Activated CD8-positive, alpha-beta T cell treated with anti-CD3 and anti-CD28 coated beads for 36 hours (primary cell): ENCODE data around the gene HSF4. TPM values are rescaled to one million over a fixed set of nuclear protein-coding genes. Genes with fewer than 3 reads are reported as not detected.

Experiments used
- ATAC-seq: fragments of 200-7000 bp; cut with Tn5 transposase; one replicate; pipeline ENCODE4 v1.10.0; 2021; ENCODE audit warnings: mild to moderate bottlenecking, moderate library complexity
- CTCF ChIA-PET: fragments of 350-600 bp; sonication (Branson Sonifier 250); formaldehyde crosslinking; loops from one replicate; lab custom pipeline; 2021; ENCODE audit warnings: antibody characterized with exemption; lab: Charles Lee
- POLR2A ChIA-PET: fragments of 350-600 bp; sonication (Branson Sonifier 250); formaldehyde crosslinking; loops from one replicate; lab custom pipeline; 2021; ENCODE audit warnings: antibody characterized with exemption; lab: Charles Lee
- DNase-seq: peaks from one replicate; pipeline ENCODE4 v3.0.0-alpha.2; 2020
- H3K27ac Mint-ChIP-seq: one replicate; pipeline ENCODE4 v1.8.0; 2021; ENCODE audit warnings: mild to moderate bottlenecking, mixed read lengths
- H3K27me3 Mint-ChIP-seq: one replicate; pipeline ENCODE4 v1.8.0; 2021; ENCODE audit warnings: mixed read lengths
- H3K36me3 Mint-ChIP-seq: one replicate; pipeline ENCODE4 v1.8.0; 2021; ENCODE audit warnings: low read depth, mixed read lengths
- H3K4me1 Mint-ChIP-seq: one replicate; pipeline ENCODE4 v1.8.0; 2021; ENCODE audit warnings: low read depth, mixed read lengths
- H3K4me3 Mint-ChIP-seq: one replicate; pipeline ENCODE4 v1.8.0; 2021; ENCODE audit warnings: mild to moderate bottlenecking, moderate library complexity, mixed read lengths
- H3K9me3 Mint-ChIP-seq: one replicate; pipeline ENCODE4 v1.8.0; 2021; ENCODE audit warnings: mixed read lengths
- intact Hi-C: fragments of 100-400 bp; cut with micrococcal nuclease; formaldehyde crosslinking; loops from one replicate; pipeline ENCODE4 v1.10.0; 2022
- total RNA-seq, 2 experiments: library from RNA; stranded (reverse); gene quantifications; one replicate each; pipeline ENCODE4 v1.2.3, GENCODE V29; 2021
- TF ChIP-seq, protein P1 (sequence below): fragments of 200-600 bp; IDR thresholded peaks from one replicate; pipeline ENCODE4 v1.8.0; 2022; ENCODE audit warnings: antibody characterized with exemption, mild to moderate bottlenecking

The HSF4 gene, protein sequence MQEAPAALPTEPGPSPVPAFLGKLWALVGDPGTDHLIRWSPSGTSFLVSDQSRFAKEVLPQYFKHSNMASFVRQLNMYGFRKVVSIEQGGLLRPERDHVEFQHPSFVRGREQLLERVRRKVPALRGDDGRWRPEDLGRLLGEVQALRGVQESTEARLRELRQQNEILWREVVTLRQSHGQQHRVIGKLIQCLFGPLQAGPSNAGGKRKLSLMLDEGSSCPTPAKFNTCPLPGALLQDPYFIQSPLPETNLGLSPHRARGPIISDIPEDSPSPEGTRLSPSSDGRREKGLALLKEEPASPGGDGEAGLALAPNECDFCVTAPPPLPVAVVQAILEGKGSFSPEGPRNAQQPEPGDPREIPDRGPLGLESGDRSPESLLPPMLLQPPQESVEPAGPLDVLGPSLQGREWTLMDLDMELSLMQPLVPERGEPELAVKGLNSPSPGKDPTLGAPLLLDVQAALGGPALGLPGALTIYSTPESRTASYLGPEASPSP
- total RNA-seq: 10 to 100 TPM; 56.0 to 73.3 TPM

DNA sequence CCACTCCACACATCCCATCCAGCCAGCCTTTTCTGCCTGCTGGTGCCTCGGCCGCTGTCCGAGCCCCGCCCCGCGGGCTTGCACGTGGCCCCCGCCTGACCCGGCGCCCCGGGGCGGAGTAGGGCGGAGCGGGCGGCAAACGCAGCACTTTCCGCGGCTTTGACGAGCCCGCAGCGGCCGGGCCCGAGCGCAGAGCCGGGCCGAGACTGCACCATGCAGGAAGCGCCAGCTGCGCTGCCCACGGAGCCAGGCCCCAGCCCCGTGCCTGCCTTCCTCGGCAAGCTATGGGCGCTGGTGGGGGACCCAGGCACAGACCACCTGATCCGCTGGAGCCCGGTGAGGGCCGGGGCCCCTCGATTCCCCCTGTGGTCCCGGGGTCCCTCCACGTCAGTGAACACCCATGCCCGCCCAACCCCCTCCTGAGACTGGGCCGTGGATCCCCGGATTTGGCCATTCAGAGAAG lies at the start of gene HSF4:
Gene HSF4 (plus strand): TSS at position 147 of the 463 bp plus-strand sequence. CDS start 67 bp downstream, at position 214.
- TF ChIP-seq, protein P1, sequence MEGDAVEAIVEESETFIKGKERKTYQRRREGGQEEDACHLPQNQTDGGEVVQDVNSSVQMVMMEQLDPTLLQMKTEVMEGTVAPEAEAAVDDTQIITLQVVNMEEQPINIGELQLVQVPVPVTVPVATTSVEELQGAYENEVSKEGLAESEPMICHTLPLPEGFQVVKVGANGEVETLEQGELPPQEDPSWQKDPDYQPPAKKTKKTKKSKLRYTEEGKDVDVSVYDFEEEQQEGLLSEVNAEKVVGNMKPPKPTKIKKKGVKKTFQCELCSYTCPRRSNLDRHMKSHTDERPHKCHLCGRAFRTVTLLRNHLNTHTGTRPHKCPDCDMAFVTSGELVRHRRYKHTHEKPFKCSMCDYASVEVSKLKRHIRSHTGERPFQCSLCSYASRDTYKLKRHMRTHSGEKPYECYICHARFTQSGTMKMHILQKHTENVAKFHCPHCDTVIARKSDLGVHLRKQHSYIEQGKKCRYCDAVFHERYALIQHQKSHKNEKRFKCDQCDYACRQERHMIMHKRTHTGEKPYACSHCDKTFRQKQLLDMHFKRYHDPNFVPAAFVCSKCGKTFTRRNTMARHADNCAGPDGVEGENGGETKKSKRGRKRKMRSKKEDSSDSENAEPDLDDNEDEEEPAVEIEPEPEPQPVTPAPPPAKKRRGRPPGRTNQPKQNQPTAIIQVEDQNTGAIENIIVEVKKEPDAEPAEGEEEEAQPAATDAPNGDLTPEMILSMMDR: no peak
- Mint-ChIP-seq H3K9me3 (no peaks in the 10 kb centered on the region), H3K27me3 (peaks cover 64% of the 10 kb centered on the region), H3K36me3 (peaks cover 19% of the 10 kb centered on the region), H3K4me3 (peak within 1 kb of the TSS; percentile 58), H3K27ac (no peak within 1 kb of the TSS), H3K4me1 (peaks cover 43% of the 10 kb centered on the region)
- peak; percentile 2 for ATAC-seq
- intact Hi-C loops: no loop called here
- POLR2A ChIA-PET: interaction anchor here (1.9 to 3.7 kb wide), 2 partner anchors 11 to 13 kb away, joined by 4 to 23 read pairs; no protein-coding TSS in a partner anchor
- CTCF ChIA-PET: interaction anchor here (0.9 to 16.0 kb wide), 4 partner anchors 7 to 146 kb away, joined by 3 to 209 read pairs (median 109); partner anchors contain the start of genes B3GNT9, FBXL8, HSF4 and NOL3
- peak; percentile 38 for DNase-seq

DNA sequence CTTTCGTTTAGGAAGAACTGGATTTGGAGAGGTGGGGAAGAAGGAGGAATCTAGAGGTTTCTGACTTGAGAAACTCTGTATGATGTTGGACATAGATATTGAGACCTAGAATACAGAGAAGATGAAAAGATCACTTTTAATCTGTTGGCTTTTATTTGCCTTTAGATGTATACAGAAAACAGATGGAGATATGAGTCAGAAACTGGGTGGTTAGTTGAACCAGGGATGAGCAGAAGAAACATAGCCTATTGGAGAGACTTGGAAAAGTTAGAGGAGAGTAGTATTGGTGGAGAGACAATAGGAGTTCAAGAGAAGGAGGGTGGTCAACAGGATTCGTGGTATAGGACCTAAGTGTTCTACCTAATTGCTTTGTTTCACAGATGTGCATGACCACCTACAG lies 49.8 kb upstream of the HSF4 start:
- DNase-seq (no peak), ATAC-seq (no peak)
- no peak overlapping the region for H3K27ac Mint-ChIP-seq
- intact Hi-C loops: loop anchor here (5.0 kb wide), 1 partner anchor 97 kb away; no protein-coding TSS in a partner anchor
- no peaks in the 10 kb centered on the region for H3K27me3 Mint-ChIP-seq
- ChIA-PET POLR2A (no interaction called here), CTCF (interaction anchor here (1.1 to 3.0 kb wide), 2 partner anchors 41 to 284 kb away, joined by 3 to 12 read pairs; partner anchors contain the start of gene NAE1)
- no peak overlapping the region for H3K4me3 Mint-ChIP-seq
- H3K9me3 Mint-ChIP-seq: no peaks in the 10 kb centered on the region
- H3K36me3 Mint-ChIP-seq: peaks cover 6% of the 10 kb centered on the region
- TF ChIP-seq, protein P1: no peak
- peaks cover 28% of the 10 kb centered on the region for H3K4me1 Mint-ChIP-seq

DNA sequence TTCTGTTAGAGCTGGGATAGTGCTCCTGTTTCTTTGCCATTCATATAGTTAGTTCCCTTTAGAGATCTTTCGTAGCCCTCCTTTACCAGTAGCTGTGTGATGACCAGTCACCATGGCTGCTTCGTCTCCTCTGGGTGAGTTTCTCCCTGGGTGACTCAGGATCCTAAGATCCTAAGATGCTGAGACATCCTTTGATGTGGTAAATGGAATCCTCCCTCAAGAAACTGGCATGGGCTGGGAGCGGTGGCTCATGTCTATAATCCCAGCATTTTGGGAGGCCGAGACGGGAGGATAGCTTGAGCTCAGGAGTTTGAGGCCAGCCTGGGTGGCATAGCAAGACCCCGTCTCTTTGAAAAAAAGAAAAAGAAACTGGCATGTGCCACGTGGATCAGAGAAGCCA lies 48.9 kb upstream of the HSF4 start:
- H3K9me3 Mint-ChIP-seq: no peaks in the 10 kb centered on the region
- TF ChIP-seq, protein P1: no peak
- ATAC-seq (no peak), DNase-seq (no peak)
- H3K4me1 Mint-ChIP-seq: peaks cover 28% of the 10 kb centered on the region
- H3K27me3 Mint-ChIP-seq: no peaks in the 10 kb centered on the region
- intact Hi-C loops: no loop called here
- H3K36me3 Mint-ChIP-seq: peaks cover 12% of the 10 kb centered on the region
- no peak overlapping the region for H3K27ac Mint-ChIP-seq
- H3K4me3 Mint-ChIP-seq: no peak overlapping the region
- CTCF ChIA-PET: interaction anchor here (1.0 to 3.0 kb wide), 4 partner anchors 13 to 285 kb away, joined by 3 to 12 read pairs (median 4); partner anchors contain the start of gene NAE1
- POLR2A ChIA-PET: interaction anchor here (0.7 kb wide), 1 partner anchor 22 kb away, joined by 3 read pairs; no protein-coding TSS in a partner anchor

DNA sequence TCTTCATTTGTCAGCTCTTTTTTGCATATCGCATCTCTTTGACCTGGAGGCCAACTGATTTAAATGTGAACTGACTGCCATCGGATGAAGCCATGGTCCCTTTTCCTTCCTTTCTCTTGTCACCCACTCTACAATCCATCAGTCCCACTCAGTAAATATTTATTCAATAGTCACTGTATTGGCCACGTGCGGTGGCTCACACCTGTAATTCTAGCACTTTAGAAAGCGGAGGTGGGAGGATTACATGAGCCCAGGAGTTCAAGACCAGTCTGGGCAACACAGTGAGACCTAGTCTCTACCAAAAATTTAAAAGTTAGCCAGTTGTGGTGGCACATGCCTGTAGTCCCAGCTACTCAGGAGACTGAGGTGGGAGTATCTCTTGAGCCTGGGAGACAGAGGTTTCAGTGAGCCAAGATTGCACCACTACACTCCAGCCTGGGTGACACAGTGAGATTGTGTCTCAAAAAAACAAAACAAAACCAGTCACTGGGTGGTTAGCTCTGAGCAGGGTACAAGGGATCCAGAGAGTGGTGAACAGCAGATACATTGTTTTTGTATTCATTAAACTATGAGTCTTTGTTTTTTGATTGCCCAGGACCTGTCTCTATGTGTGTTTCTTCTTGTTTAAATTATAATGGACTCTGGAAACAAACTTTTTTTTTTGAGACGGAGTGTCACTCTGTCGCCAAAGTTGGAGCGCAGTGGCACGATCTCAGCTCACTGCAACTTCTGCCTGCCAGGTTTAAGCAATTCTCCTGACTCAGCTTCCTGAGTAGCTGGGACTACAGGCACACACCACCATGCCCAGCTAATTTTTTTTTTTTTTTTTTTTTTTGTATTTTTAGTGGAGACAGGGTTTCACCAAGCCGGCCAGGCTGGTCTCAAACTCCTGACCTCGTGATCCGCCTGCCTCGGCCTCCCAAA lies 47.9 kb upstream of the HSF4 start:
- Mint-ChIP-seq H3K27me3 (no peaks in the 10 kb centered on the region), H3K36me3 (peaks cover 13% of the 10 kb centered on the region), H3K27ac (no peak overlapping the region), H3K4me3 (no peak overlapping the region), H3K9me3 (no peaks in the 10 kb centered on the region), H3K4me1 (peaks cover 22% of the 10 kb centered on the region)
- TF ChIP-seq, protein P1: no peak
- ATAC-seq (no peak), DNase-seq (no peak)
- intact Hi-C loops: no loop called here
- ChIA-PET CTCF (interaction anchor here (1.0 to 3.0 kb wide), 4 partner anchors 10 to 99 kb away, joined by 3 to 12 read pairs (median 4); no protein-coding TSS in a partner anchor), POLR2A (interaction anchor here (1.6 kb wide), 1 partner anchor 13 kb away, joined by 3 read pairs; no protein-coding TSS in a partner anchor)
